WTC11 (cell line): Measurements from ENCODE around the gene ANAPC1.

ENCODE experiments used
- CTCF ChIP-seq: fragments of 200-600 bp; IDR thresholded peaks from 2 replicates; pipeline ENCODE4 v1.8.0; 2022; ENCODE audit warnings: antibody characterized with exemption
- GABPB1 ChIP-seq: sonication (generic); formaldehyde crosslinking; IDR thresholded peaks from 2 replicates; pipeline ENCODE4 v1.8.1; 2023; ENCODE audit warnings: mild to moderate bottlenecking, missing genetic modification reagents
- OVOL2 ChIP-seq: fragments of 250-450 bp; sonication (Bioruptor Pico); IDR thresholded peaks from 2 replicates; pipeline ENCODE4 v1.9.0; 2021; ENCODE audit warnings: mild to moderate bottlenecking, borderline replicate concordance
- TP53 ChIP-seq: sonication (generic); formaldehyde crosslinking; IDR thresholded peaks from 2 replicates; pipeline ENCODE4 v1.8.1; 2023; ENCODE audit warnings: mild to moderate bottlenecking, missing genetic modification reagents
- USF2 ChIP-seq: sonication (generic); formaldehyde crosslinking; IDR thresholded peaks from 2 replicates; pipeline ENCODE4 v1.8.1; 2023; ENCODE audit warnings: mild to moderate bottlenecking, missing genetic modification reagents, moderate library complexity
- ZNF138 ChIP-seq: sonication (generic); formaldehyde crosslinking; conservative IDR thresholded peaks from 2 replicates; pipeline ENCODE4 v1.8.1; 2022; ENCODE audit warnings: mild to moderate bottlenecking, moderate library complexity, missing genetic modification reagents
- TF ChIP-seq, protein P1 (sequence below): sonication (generic); formaldehyde crosslinking; IDR thresholded peaks from 2 replicates; pipeline ENCODE4 v1.8.0; 2022; ENCODE audit warnings: mild to moderate bottlenecking, missing genetic modification reagents

GRCh38 chr2:111896024-111896423, 12.0 kb upstream of the ANAPC1 start:
- TF ChIP-seq USF2 (CRISPR knock-in tag) = no peak
- TF ChIP-seq GABPB1 (CRISPR knock-in tag) = no peak
- no peak for TF ChIP-seq CTCF
- TF ChIP-seq ZNF138 (CRISPR knock-in tag) = no peak
- TF ChIP-seq, protein P1, sequence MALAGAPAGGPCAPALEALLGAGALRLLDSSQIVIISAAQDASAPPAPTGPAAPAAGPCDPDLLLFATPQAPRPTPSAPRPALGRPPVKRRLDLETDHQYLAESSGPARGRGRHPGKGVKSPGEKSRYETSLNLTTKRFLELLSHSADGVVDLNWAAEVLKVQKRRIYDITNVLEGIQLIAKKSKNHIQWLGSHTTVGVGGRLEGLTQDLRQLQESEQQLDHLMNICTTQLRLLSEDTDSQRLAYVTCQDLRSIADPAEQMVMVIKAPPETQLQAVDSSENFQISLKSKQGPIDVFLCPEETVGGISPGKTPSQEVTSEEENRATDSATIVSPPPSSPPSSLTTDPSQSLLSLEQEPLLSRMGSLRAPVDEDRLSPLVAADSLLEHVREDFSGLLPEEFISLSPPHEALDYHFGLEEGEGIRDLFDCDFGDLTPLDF (CRISPR knock-in tag) = no peak
- no peak for TF ChIP-seq TP53 (CRISPR knock-in tag)
- no peak for TF ChIP-seq OVOL2
